ENCODE measurements around the gene AP4M1. TPM values are rescaled to one million over a fixed set of nuclear protein-coding genes. Genes with fewer than 3 reads are reported as not detected.

The AP4M1 gene
- total and polyA plus RNA-seq, 9 of the 15 experiments (the other 6 are each of a cell fraction or from before 2014, with no cell fraction given): 1.3 to 30.9 (median 14.1) TPM

GRCh38 chr7:100130608-100131453 lies 29.4 kb downstream of the AP4M1 start (continued):
- TF ChIP-seq ZBTB2 (IDR thresholded peaks at IDR 0.05) (no peak), DMBX1 (CRISPR knock-in tag; IDR thresholded peaks at IDR 0.05; ENCODE audit: borderline replicate concordance) (peak; percentile 22; the same call in 1 of the 2 replicates), ZNF408 (CRISPR knock-in tag; IDR thresholded peaks at IDR 0.05; ENCODE audit: low read depth) (no peak), ZNF699 (CRISPR knock-in tag; IDR thresholded peaks at IDR 0.05; ENCODE audit: insufficient replicate concordance) (no peak), TGIF2 (CRISPR knock-in tag; IDR thresholded peaks at IDR 0.05) (no peak), THRAP3 (IDR thresholded peaks at IDR 0.05; ENCODE audit: borderline replicate concordance) (peak; percentile 85), WHSC1 (IDR thresholded peaks at IDR 0.05; ENCODE audit: low read length) (no peak), ZNF780A (CRISPR knock-in tag; IDR thresholded peaks at IDR 0.05) (no peak), SRSF7 (optimal IDR thresholded peaks at IDR 0.05; ENCODE audit: low read depth, low read length) (no peak), CTCFL (IDR thresholded peaks at IDR 0.05; ENCODE audit: borderline replicate concordance, insufficient read depth, low read depth, low read length, poor library complexity, severe bottlenecking) (peak; percentile 82), SMAD2 (IDR thresholded peaks at IDR 0.05; ENCODE audit: low read depth, low read length) (no peak), MEF2A (IDR thresholded peaks at IDR 0.05; ENCODE audit: control insufficient read depth, low read depth, low read length) (no peak), HDGF (IDR thresholded peaks at IDR 0.05) (no peak), PURB (CRISPR knock-in tag; IDR thresholded peaks at IDR 0.05; ENCODE audit: low read depth) (no peak), PTBP1 (IDR thresholded peaks at IDR 0.05; ENCODE audit: low read depth, low read length) (0 out of 2 replicates have a peak, but pooled peaks have one; percentile 47), TAF9B (IDR thresholded peaks at IDR 0.05; ENCODE audit: partially characterized antibody) (no peak), POU5F1 (IDR thresholded peaks at IDR 0.05; ENCODE audit: borderline replicate concordance, low read depth, low read length, partially characterized antibody) (no peak)
- TF ChIP-seq, protein P1, sequence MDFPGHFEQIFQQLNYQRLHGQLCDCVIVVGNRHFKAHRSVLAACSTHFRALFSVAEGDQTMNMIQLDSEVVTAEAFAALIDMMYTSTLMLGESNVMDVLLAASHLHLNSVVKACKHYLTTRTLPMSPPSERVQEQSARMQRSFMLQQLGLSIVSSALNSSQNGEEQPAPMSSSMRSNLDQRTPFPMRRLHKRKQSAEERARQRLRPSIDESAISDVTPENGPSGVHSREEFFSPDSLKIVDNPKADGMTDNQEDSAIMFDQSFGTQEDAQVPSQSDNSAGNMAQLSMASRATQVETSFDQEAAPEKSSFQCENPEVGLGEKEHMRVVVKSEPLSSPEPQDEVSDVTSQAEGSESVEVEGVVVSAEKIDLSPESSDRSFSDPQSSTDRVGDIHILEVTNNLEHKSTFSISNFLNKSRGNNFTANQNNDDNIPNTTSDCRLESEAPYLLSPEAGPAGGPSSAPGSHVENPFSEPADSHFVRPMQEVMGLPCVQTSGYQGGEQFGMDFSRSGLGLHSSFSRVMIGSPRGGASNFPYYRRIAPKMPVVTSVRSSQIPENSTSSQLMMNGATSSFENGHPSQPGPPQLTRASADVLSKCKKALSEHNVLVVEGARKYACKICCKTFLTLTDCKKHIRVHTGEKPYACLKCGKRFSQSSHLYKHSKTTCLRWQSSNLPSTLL (IDR thresholded peaks at IDR 0.05): peak; percentile 65
- TF ChIP-seq, protein P2, sequence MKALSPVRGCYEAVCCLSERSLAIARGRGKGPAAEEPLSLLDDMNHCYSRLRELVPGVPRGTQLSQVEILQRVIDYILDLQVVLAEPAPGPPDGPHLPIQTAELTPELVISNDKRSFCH (CRISPR knock-in tag; IDR thresholded peaks at IDR 0.05): no peak
- TF ChIP-seq, protein P2 (tag; IDR thresholded peaks at IDR 0.05): no peak

All from K562 (cell line).